HCT116 (cell line): ENCODE results near the gene RIPK4.
"Not testable (repeated sequence)": the region's sequence is repeated elsewhere in the genome, so short reads cannot be mapped to it uniquely, and the experiment has no call there.

Experiments
- CEBPB ChIP-seq: IDR thresholded peaks from 2 replicates; pipeline ENCODE4 v1.6.1; 2012; ENCODE audit warnings: low read depth
- EZH2 ChIP-seq: fragments of 200-600 bp; sonication (generic); IDR thresholded peaks from 2 replicates; pipeline ENCODE4 v1.6.1; 2017; ENCODE audit warnings: antibody characterized with exemption, mixed run types
- EZH2phosphoT487 ChIP-seq: fragments of 200-600 bp; IDR thresholded peaks from 2 replicates; pipeline ENCODE4 v1.6.1; 2018; ENCODE audit warnings: antibody characterized with exemption, borderline replicate concordance
- POLR2A ChIP-seq: IDR thresholded peaks from 2 replicates; pipeline ENCODE4 v1.7.0; 2011; ENCODE audit warnings: borderline replicate concordance; ENCODE audit not compliant: insufficient read depth, insufficient read length; ENCODE audit errors: extremely low read depth
- POLR2AphosphoS5 ChIP-seq: IDR thresholded peaks from 2 replicates; pipeline ENCODE4 v1.6.1; 2011; ENCODE audit warnings: mild to moderate bottlenecking, low read depth, low read length, moderate library complexity
- TCF7L2 ChIP-seq: IDR thresholded peaks from 2 replicates; pipeline ENCODE4 v1.7.0; 2011; ENCODE audit warnings: borderline replicate concordance, inconsistent platforms; ENCODE audit not compliant: insufficient read depth, insufficient read length; ENCODE audit errors: extremely low read depth
- TF ChIP-seq, protein P1 (sequence below): IDR thresholded peaks from 2 replicates; pipeline ENCODE4 v1.6.1; 2012
- TF ChIP-seq, protein P2 (sequence below), 3 experiments: fragments of 200-600 bp in 1 of 3; sonication (generic) in 1 of 3; IDR thresholded peaks in 2 of 3; conservative IDR thresholded peaks in 1 of 3; 2 replicates each; pipeline ENCODE4 v1.5.1; 2012 to 2017; ENCODE audit warnings: low read depth in 2 of 3, low read length in 2 of 3, antibody characterized with exemption in 1 of 3, borderline replicate concordance in 1 of 3, control low read depth in 1 of 3, mild to moderate bottlenecking in 1 of 3, mixed read lengths in 1 of 3, mixed run types in 1 of 3, moderate library complexity in 1 of 3; ENCODE audit not compliant: insufficient read depth in 1 of 3

DNA sequence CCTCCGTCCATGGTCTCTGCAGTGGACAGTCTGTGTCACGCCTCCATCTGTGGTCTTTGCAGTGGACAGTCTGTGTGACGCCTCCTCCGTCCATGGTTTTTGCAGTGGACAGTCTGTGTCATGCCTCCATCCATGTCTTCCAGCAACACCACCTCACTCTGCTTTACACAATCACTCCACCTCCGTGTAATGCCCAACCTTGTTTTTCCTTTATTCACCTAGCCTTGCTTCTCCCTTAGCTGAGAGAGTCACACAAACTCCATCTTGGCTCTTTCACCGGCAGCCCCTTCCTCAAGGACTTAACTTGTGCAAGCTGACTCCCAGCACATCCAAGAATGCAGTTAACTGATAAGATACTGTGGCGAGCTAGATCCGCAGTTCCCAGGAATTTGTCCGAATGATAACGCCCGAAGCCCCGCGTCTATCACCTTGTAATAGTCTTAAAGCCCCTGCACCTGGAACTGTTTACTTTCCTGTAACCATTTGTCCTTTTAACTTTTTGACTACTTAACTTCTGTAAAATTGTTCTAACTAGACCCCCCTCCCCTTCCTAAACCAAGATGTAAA is 52.5 kb downstream of the RIPK4 start:
- TF ChIP-seq, protein P1, sequence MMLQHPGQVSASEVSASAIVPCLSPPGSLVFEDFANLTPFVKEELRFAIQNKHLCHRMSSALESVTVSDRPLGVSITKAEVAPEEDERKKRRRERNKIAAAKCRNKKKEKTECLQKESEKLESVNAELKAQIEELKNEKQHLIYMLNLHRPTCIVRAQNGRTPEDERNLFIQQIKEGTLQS, result not testable (repeated sequence)
- TF ChIP-seq, protein P2, sequence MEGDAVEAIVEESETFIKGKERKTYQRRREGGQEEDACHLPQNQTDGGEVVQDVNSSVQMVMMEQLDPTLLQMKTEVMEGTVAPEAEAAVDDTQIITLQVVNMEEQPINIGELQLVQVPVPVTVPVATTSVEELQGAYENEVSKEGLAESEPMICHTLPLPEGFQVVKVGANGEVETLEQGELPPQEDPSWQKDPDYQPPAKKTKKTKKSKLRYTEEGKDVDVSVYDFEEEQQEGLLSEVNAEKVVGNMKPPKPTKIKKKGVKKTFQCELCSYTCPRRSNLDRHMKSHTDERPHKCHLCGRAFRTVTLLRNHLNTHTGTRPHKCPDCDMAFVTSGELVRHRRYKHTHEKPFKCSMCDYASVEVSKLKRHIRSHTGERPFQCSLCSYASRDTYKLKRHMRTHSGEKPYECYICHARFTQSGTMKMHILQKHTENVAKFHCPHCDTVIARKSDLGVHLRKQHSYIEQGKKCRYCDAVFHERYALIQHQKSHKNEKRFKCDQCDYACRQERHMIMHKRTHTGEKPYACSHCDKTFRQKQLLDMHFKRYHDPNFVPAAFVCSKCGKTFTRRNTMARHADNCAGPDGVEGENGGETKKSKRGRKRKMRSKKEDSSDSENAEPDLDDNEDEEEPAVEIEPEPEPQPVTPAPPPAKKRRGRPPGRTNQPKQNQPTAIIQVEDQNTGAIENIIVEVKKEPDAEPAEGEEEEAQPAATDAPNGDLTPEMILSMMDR (IDR thresholded peaks at IDR 0.05 in 2 of 3, conservative IDR thresholded peaks at IDR 0.05 in 1 of 3; ENCODE audit: borderline replicate concordance in 1 of 3, insufficient read depth in 1 of 3, low read depth in 2 of 3, low read length in 2 of 3), result not testable (repeated sequence)
- not testable (repeated sequence) for TF ChIP-seq POLR2A, POLR2AphosphoS5, EZH2, CEBPB, EZH2phosphoT487, TCF7L2
